A673 (cell line): ENCODE measurements around the gene PALLD. TPM values are rescaled to one million over a fixed set of nuclear protein-coding genes. Genes with fewer than 3 reads are reported as not detected.

Experiments used
- BruUV-seq: library from RNA; stranded (reverse); fragments of 400-500 nt; replicated peaks from 2 replicates; lab custom pipeline; 2021; lab: Mats Ljungman, UMichigan
- CTCF ChIA-PET: fragments of 300-600 bp; sonication (Branson Sonifier 250); formaldehyde crosslinking; loops from one replicate; lab custom pipeline; 2022; ENCODE audit warnings: antibody characterized with exemption; lab: Charles Lee
- POLR2A ChIA-PET: fragments of 300-600 bp; sonication (Branson Sonifier 250); formaldehyde crosslinking; loops from one replicate; lab custom pipeline; 2022; ENCODE audit warnings: antibody characterized with exemption; ENCODE audit not compliant: low non-redundant PET; lab: Charles Lee
- DNase-seq: peaks from one replicate; pipeline ENCODE4 v3.0.0-alpha.2; 2015; ENCODE audit warnings: low spot score
- H3K27ac ChIP-seq: fragments of 200-600 bp; sonication (generic); 2 replicates; pipeline ENCODE4 v1.5.1; 2016; ENCODE audit warnings: mixed run types, low read depth, mild to moderate bottlenecking, mixed read lengths, antibody characterized with exemption, low read length; ENCODE audit not compliant: poor library complexity, severe bottlenecking
- H3K27me3 ChIP-seq: fragments of 200-600 bp; sonication (generic); replicated peaks from 2 replicates; pipeline ENCODE4 v1.6.1; 2017; ENCODE audit warnings: mixed run types, low read depth, mild to moderate bottlenecking, mixed read lengths, antibody characterized with exemption, low read length; ENCODE audit not compliant: insufficient read depth, poor library complexity
- H3K36me3 ChIP-seq: fragments of 200-600 bp; sonication (generic); 2 replicates; pipeline ENCODE4 v1.6.1; 2016; ENCODE audit warnings: mixed run types, mild to moderate bottlenecking, mixed read lengths, antibody characterized with exemption, low read length; ENCODE audit not compliant: insufficient read depth, poor library complexity, severe bottlenecking
- H3K4me1 ChIP-seq: fragments of 200-600 bp; sonication (generic); 2 replicates; pipeline ENCODE4 v1.6.1; 2017; ENCODE audit warnings: mixed run types, mild to moderate bottlenecking, mixed read lengths, antibody characterized with exemption, low read length; ENCODE audit not compliant: insufficient read depth, poor library complexity, severe bottlenecking
- H3K4me3 ChIP-seq: fragments of 200-600 bp; sonication (generic); 2 replicates; pipeline ENCODE4 v1.5.1; 2016; ENCODE audit warnings: low read depth, mixed run types, mild to moderate bottlenecking, mixed read lengths, low read length; ENCODE audit not compliant: poor library complexity, severe bottlenecking
- H3K9me3 ChIP-seq: fragments of 200-600 bp; sonication (generic); 2 replicates; pipeline ENCODE4 v1.6.1; 2016; ENCODE audit warnings: mixed run types, low read depth, mild to moderate bottlenecking, mixed read lengths, antibody characterized with exemption, low read length; ENCODE audit not compliant: poor library complexity, severe bottlenecking
- EZH2 ChIP-seq: fragments of 200-600 bp; sonication (generic); IDR thresholded peaks from 2 replicates; pipeline ENCODE4 v1.6.1; 2017; ENCODE audit warnings: borderline replicate concordance, low read depth, mild to moderate bottlenecking, mixed read lengths, antibody characterized with exemption, low read length; ENCODE audit not compliant: poor library complexity, severe bottlenecking
- intact Hi-C: fragments of 100-400 bp; cut with micrococcal nuclease; formaldehyde crosslinking; loops from one replicate; pipeline ENCODE4 v1.10.0; 2022; ENCODE audit not compliant: unreplicated experiment
- total RNA-seq: library from RNA; stranded (reverse); gene quantifications from 2 replicates; pipeline ENCODE4 v1.2.3, GENCODE V29; 2021
- TF ChIP-seq, protein P1 (sequence below): fragments of 300-800, 200-600 bp; sonication (generic); conservative IDR thresholded peaks from 2 replicates; pipeline ENCODE4 v1.5.1; 2017; ENCODE audit warnings: low read depth, mild to moderate bottlenecking, antibody characterized with exemption, low read length, moderate library complexity, mixed read lengths

The PALLD gene
- total RNA-seq, 1 experiment from 2014 or later, result 44.1 TPM

GRCh38 chr4:168811786-168812651 is 315.2 kb downstream of the PALLD start:
- H3K9me3 ChIP-seq, result no peaks in the 10 kb centered on the region
- H3K36me3 ChIP-seq, result no peaks in the 10 kb centered on the region
- no peak overlapping the region for H3K27ac ChIP-seq
- no TSS peak for BruUV-seq
- CTCF ChIA-PET, result no interaction called here
- peaks cover 23% of the 10 kb centered on the region for H3K4me1 ChIP-seq
- POLR2A ChIA-PET, result no interaction called here
- H3K4me3 ChIP-seq, result no peak overlapping the region
- intact Hi-C loops, result no loop called here
- peak; percentile 28 for DNase-seq
- TF ChIP-seq, protein P1, sequence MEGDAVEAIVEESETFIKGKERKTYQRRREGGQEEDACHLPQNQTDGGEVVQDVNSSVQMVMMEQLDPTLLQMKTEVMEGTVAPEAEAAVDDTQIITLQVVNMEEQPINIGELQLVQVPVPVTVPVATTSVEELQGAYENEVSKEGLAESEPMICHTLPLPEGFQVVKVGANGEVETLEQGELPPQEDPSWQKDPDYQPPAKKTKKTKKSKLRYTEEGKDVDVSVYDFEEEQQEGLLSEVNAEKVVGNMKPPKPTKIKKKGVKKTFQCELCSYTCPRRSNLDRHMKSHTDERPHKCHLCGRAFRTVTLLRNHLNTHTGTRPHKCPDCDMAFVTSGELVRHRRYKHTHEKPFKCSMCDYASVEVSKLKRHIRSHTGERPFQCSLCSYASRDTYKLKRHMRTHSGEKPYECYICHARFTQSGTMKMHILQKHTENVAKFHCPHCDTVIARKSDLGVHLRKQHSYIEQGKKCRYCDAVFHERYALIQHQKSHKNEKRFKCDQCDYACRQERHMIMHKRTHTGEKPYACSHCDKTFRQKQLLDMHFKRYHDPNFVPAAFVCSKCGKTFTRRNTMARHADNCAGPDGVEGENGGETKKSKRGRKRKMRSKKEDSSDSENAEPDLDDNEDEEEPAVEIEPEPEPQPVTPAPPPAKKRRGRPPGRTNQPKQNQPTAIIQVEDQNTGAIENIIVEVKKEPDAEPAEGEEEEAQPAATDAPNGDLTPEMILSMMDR, result no peak
- no peaks in the 10 kb centered on the region for H3K27me3 ChIP-seq

DNA sequence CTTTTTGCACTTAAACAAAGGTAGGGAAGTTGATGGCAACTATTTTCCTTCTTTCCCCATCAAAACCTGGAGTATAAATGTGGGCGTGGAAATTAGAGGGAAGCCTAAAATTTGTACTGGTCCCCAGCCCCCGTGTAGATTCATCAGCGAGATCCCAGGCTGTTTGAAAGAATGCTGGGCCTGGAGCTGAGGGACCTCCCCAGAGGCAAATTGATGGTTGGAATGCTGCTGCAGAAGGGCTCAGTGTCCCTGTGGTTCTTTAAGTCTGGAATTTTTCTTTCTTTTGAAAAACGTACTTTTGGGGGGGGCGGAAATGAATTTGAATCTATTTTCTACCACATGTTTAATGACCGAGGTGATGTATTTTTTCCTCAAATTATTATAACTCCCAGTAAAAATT is 316.0 kb downstream of the PALLD start:
- Histone ChIP-seq H3K4me1 (peaks cover 29% of the 10 kb centered on the region), H3K36me3 (no peaks in the 10 kb centered on the region), H3K9me3 (no peaks in the 10 kb centered on the region), H3K27ac (no peak overlapping the region), H3K27me3 (no peaks in the 10 kb centered on the region), H3K4me3 (no peak overlapping the region)
- TF ChIP-seq, protein P1, result no peak
- TF ChIP-seq EZH2, result no peak
- ChIA-PET CTCF (no interaction called here), POLR2A (no interaction called here)
- no peak for DNase-seq
- intact Hi-C loops, result no loop called here
- no TSS peak for BruUV-seq

- Histone ChIP-seq H3K4me3 (no peak overlapping the region), H3K27me3 (no peaks in the 10 kb centered on the region), H3K9me3 (no peaks in the 10 kb centered on the region), H3K4me1 (peaks cover 29% of the 10 kb centered on the region), H3K36me3 (no peaks in the 10 kb centered on the region), H3K27ac (no peak overlapping the region)
- BruUV-seq, result no TSS peak
- intact Hi-C loops, result no loop called here
- no peak for DNase-seq
- CTCF ChIA-PET, result no interaction called here
- no peak for TF ChIP-seq EZH2
- TF ChIP-seq, protein P1, result no peak
- POLR2A ChIA-PET, result no interaction called here
These were observed 317.0 kb downstream of the PALLD start for GRCh38 chr4:168813890-168814289.
